Measurements from ENCODE around the gene RUFY1.

Gene RUFY1

DNA sequence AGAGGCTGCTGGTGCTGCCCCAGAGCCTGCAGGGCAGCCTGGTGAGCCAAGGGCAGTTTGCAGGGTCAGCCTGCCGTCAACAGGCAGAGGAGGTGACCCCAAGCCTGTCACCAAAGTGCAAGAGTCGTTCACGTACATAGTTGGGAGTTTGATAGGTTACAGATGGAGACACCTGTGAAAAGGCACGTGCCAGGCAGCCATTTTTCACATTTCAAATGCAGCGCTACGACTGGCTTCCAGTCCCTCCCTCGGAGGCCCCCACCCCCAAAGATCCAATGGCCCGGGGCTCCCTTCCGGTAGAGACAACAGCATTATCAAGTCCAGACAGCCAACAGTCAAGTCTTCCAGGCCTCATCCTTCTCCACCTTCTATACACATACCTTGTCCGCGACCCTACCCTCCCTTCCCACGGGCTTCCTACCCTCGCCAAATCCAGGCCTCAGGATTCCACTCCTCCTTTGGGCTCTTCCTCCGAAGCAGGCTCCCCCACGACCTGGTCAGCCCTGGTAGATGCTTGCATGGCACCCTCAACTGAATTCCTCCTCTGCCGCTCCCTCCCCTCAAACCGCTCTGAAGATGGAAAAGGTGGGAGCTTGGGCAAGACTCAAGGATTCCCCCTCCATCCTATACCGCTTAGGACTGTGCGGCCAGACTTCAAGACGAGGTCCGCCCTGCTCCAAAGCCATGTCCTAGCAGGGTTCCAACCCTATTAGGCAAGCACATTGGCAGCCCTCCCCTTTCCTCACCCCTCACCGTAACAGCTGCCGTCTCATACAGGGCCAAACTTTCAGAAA is 60.0 kb downstream of the RUFY1 start:
- DNase-seq (ENCODE audit: low spot score): no peak
- in situ Hi-C loops (cut with MboI; ENCODE audit: low pct_unique_long_range_greater_than_20kb, low sequenced_read_pairs, unreplicated experiment): no loop called here

DNA sequence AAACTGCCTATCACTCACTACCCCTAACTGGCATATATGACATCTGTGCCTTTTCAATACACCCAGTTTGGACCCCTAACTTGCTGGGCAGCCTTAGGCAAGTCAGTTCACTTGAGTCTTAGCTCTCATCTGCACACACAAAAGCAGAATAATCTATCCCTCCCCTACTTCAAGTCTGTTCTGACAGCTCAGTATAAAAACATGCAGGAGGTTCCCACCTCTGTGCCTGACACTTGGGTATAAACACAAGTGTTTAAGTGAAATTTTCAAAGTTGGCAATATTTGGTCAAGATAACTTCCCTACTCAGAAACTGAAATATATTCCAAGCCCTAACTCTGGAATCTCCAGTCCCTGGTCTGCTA is 60.5 kb downstream of the RUFY1 start:
- in situ Hi-C loops (cut with MboI; ENCODE audit: low pct_unique_long_range_greater_than_20kb, low sequenced_read_pairs, unreplicated experiment): no loop called here
- TF ChIP-seq, protein P1, sequence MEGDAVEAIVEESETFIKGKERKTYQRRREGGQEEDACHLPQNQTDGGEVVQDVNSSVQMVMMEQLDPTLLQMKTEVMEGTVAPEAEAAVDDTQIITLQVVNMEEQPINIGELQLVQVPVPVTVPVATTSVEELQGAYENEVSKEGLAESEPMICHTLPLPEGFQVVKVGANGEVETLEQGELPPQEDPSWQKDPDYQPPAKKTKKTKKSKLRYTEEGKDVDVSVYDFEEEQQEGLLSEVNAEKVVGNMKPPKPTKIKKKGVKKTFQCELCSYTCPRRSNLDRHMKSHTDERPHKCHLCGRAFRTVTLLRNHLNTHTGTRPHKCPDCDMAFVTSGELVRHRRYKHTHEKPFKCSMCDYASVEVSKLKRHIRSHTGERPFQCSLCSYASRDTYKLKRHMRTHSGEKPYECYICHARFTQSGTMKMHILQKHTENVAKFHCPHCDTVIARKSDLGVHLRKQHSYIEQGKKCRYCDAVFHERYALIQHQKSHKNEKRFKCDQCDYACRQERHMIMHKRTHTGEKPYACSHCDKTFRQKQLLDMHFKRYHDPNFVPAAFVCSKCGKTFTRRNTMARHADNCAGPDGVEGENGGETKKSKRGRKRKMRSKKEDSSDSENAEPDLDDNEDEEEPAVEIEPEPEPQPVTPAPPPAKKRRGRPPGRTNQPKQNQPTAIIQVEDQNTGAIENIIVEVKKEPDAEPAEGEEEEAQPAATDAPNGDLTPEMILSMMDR (IDR thresholded peaks at IDR 0.05; ENCODE audit: extremely low read depth, insufficient read depth, missing control alignments): no peak
- DNase-seq (ENCODE audit: low spot score): no peak

More for the DNA sequence above, 60.0 kb downstream of the RUFY1 start:
- TF ChIP-seq, protein P1 (IDR thresholded peaks at IDR 0.05; ENCODE audit: extremely low read depth, insufficient read depth, missing control alignments): no peak

DNA sequence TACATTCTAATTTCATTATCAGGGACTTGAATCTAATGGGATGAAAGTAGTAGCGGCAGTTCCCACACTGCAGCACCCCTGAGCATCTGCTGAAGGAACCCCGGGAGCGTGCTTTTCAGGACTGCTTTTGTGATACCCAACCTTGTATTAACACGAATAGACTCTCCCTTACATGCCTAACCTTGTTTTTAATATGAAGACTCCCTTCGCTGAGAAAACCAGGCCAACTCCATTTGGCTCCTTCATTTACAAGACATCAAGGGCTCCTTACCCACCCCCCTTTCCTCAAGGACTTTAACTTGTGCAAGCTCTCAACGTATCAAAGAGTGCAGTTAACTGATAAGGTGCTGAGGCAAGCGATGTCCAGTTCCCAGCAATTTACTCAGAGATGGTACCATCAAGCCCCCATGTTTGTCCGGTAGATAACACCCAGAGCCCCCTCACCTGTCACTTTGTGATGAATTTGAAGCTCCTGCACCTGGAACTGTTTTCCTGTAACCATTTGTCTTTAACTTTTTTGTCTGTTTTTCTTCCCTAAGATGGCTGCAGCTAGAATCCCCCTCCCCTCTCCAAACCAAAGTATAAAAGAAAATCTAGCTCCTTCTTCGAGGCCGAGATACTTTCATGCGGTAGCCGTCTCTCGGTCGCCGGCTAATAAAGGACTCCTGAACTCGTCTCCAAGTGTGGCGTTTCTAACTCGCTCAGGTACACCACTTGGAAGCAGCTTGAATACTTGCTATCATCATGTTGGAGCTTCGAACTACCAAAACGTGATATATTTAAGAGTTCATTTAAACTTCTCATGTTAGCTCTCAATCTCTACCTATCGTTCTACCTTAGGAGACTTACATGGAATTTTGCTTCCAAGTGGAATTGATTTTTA is 62.5 kb downstream of the RUFY1 start:
- in situ Hi-C loops (cut with MboI; ENCODE audit: low pct_unique_long_range_greater_than_20kb, low sequenced_read_pairs, unreplicated experiment): no loop called here
- no peak for DNase-seq (ENCODE audit: low spot score)
- TF ChIP-seq, protein P1 (IDR thresholded peaks at IDR 0.05; ENCODE audit: extremely low read depth, insufficient read depth, missing control alignments): no peak

DNA sequence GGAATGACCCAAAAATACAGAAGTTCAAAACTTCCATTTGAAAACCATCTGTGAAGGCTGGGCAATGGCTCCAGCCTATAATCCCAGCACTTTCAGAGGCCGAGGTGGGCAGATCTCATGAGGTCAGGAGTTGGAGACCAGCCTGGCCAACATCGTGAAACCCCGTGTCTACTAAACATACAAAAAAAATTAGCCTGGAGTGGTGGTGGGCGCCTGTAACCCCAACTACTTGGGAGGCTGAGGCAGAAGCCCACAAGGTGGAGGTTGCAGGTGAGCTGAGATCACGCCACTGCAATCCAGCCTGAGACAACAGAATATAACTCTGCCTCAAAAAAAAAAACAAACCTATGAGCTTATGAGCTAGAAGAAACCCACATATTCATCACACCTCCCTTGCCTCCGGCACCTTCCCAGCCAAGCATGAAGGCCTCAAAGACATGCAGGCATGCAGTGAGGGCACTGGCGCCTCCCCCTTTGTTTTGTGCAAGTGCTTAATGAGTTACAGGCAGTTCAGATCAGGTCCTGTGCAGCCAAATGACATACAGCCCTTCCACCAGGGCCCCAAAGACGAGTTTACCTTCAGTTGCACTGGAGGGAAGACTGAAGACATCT is 63.2 kb downstream of the RUFY1 start:
- in situ Hi-C loops (cut with MboI; ENCODE audit: low pct_unique_long_range_greater_than_20kb, low sequenced_read_pairs, unreplicated experiment): no loop called here
- TF ChIP-seq, protein P1 (IDR thresholded peaks at IDR 0.05; ENCODE audit: extremely low read depth, insufficient read depth, missing control alignments): no peak
- DNase-seq (ENCODE audit: low spot score): no peak

DNA sequence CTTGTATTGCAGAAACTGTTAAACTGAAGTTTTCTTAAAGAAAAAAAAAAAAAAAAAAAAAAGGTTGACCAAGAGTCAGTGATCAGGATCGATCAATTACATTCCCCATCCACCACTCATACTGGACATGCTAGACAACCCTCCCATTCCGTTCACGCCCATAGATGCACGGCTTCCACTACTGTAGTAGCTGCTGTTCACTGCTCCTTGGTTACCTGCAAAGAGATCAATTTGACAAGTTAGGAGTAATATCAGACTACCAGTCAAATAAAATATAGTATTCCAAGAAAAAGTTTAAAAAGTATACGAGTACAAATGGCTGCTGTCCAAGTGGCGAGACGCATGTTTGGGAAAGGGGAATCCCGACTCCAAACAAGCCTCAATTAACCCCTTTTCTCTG is 64.4 kb downstream of the RUFY1 start:
- DNase-seq (ENCODE audit: low spot score): no peak
- in situ Hi-C loops (cut with MboI; ENCODE audit: low pct_unique_long_range_greater_than_20kb, low sequenced_read_pairs, unreplicated experiment): no loop called here
- TF ChIP-seq, protein P1 (IDR thresholded peaks at IDR 0.05; ENCODE audit: extremely low read depth, insufficient read depth, missing control alignments): no peak

DNA sequence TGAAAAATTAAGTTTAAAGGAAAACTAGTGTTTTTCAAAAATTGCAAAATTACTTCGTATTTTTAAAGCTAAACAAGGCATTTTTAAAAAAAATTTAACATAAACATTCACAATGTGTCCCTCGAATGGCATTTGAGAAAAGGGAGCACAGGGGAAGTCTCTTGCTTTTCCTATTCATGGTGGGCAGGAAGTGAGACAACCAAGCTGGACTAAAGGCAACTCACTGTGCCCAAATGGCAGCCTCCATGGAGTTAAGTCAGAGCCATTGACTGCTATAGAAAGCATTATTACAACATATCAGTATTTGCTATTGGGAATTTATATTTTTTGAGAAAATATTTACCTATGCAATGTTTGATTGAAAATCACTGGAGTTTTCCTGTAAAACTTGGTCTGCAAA is 64.8 kb downstream of the RUFY1 start:
- TF ChIP-seq, protein P1 (IDR thresholded peaks at IDR 0.05; ENCODE audit: extremely low read depth, insufficient read depth, missing control alignments): no peak
- no peak for DNase-seq (ENCODE audit: low spot score)
- in situ Hi-C loops (cut with MboI; ENCODE audit: low pct_unique_long_range_greater_than_20kb, low sequenced_read_pairs, unreplicated experiment): no loop called here

Measured in GM13977 (cell line).